Measurements from ENCODE around the gene NFIB. TPM values are rescaled to one million over a fixed set of nuclear protein-coding genes. Genes with fewer than 3 reads are reported as not detected.

The NFIB gene
- total RNA-seq, 1 donor from 2014 or later = 2.4 TPM

GRCh38 chr9:14349146-14349446 lies 35.2 kb upstream of the NFIB start:
- TF ChIP-seq CTCF (conservative IDR thresholded peaks at IDR 0.05; ENCODE audit: low read depth, low read length) = no peak
- DNase-seq (ENCODE audit: low read depth) = no peak
- H3K4me3 ChIP-seq (ENCODE audit: low read depth, low read length) = peak overlapping the region; percentile 62

GRCh38 chr9:14348373-14349145 lies 34.6 kb upstream of the NFIB start:
- TF ChIP-seq CTCF (conservative IDR thresholded peaks at IDR 0.05; ENCODE audit: low read depth, low read length) = no peak
- DNase-seq (ENCODE audit: low read depth) = no peak
- peak overlapping the region; percentile 62 for H3K4me3 ChIP-seq (ENCODE audit: low read depth, low read length)

DNA sequence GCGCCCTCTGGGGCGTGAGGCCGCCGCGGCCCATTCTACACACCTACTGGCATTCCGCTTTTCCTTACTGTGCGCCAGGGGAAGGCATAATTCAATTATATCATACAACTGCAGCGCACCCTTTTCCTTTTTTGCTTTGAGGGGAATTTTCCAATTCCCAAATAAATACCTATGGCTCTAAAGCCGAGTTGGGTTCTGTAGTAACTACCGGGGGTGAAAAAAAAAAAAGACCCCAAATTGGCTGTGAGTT lies 34.1 kb upstream of the NFIB start:
- DNase-seq (ENCODE audit: low read depth) = no peak
- H3K4me3 ChIP-seq (ENCODE audit: low read depth, low read length) = peak overlapping the region; percentile 62
- no peak for TF ChIP-seq CTCF (conservative IDR thresholded peaks at IDR 0.05; ENCODE audit: low read depth, low read length)

- peak overlapping the region; percentile 62 for H3K4me3 ChIP-seq (ENCODE audit: low read depth, low read length)
- no peak for TF ChIP-seq CTCF (conservative IDR thresholded peaks at IDR 0.05; ENCODE audit: low read depth, low read length)
- DNase-seq (ENCODE audit: low read depth) = no peak
Measured at GRCh38 chr9:14347406-14348122, 33.6 kb upstream of the NFIB start.

GRCh38 chr9:14346811-14347405 lies 33.0 kb upstream of the NFIB start:
- no peak for DNase-seq (ENCODE audit: low read depth)
- H3K4me3 ChIP-seq (ENCODE audit: low read depth, low read length) = peak overlapping the region; percentile 62
- no peak for TF ChIP-seq CTCF (conservative IDR thresholded peaks at IDR 0.05; ENCODE audit: low read depth, low read length)

DNA sequence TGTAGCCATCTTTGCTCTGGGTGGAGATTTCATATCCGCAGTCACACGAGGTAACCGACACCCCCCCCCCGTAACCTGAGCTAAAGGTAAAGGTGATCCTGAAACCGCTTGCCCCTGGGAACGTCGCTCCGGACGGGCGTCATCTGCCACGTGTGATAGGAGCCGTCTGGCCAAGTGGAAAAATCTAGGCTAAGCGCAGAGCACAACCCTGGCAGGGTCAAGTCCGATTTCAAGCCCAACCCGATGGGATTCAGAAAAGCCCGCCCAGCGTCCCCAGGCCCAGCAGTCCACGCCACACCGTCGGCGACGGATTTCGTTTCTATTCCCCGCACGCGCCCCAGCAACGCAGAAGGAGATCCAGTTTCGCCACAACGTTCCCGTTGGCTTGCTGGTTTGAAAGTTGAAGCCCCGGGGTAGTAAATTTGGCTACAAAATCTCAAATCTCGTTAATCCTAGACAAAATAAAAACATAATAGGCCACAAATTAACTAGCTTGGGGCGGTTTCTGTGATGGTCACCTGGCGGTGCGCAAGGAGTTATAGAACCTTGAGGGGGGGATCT lies 32.4 kb upstream of the NFIB start:
- peak overlapping the region; percentile 62 for H3K4me3 ChIP-seq (ENCODE audit: low read depth, low read length)
- no peak for DNase-seq (ENCODE audit: low read depth)
- no peak for TF ChIP-seq CTCF (conservative IDR thresholded peaks at IDR 0.05; ENCODE audit: low read depth, low read length)
